HG03066 (cell line): Measurements from ENCODE around the gene TMEM39A.

Experiments
- ATAC-seq: cut with Tn5 transposase; IDR thresholded peaks from one replicate; pipeline ENCODE4 v1.9.1; 2021; ENCODE audit warnings: low read depth; ENCODE audit not compliant: unreplicated experiment

The TMEM39A gene

GRCh38 chr3:119401503-119402440 is 61.6 kb downstream of the TMEM39A start:
- peak; percentile 47 for ATAC-seq

- ATAC-seq, result peak; percentile 57
These were observed 62.3 kb downstream of the TMEM39A start for GRCh38 chr3:119401069-119401468.

GRCh38 chr3:119400466-119400865 is 62.9 kb downstream of the TMEM39A start:
- no peak for ATAC-seq

DNA sequence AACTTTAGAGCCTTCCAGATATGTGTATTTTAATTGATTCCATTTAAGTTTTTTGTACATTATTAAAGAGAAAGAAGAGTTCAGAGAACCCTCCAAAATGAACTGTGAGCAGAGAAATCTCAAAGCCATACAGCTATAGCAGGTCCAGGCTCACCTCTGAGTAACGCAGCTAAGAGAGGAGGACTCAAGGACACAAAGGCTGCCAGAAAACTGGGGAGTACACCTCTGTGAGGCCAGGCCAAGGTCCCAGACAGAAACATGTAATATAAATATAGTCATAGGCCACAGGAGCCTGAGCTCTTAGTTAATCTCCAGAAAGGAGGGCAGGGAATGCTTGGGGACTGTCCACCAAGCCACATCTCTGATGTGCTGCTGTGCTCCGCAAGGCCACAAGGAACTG is 66.5 kb downstream of the TMEM39A start:
- no peak for ATAC-seq

GRCh38 chr3:119395923-119396358 is 67.5 kb downstream of the TMEM39A start:
- ATAC-seq, result peak; percentile 72

DNA sequence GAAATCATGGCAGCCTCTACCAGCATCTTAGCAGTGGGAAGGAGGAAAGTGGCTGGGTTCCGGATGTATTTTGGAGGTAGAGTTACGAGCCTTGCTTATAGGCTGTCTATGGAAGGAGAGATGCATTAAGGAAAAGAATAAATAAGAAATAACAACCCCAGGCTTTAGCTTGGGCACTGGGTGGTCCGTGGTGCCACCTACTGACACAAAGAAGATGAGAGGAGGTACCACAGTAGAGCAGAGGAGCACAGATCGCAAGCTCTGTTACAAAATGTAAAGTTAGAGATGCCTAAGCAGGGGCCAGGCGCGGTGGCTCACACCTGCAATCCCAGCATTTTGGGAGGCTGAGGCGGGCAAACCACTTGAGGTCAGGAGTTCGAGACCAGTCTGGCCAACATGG is 74.8 kb downstream of the TMEM39A start:
- ATAC-seq, result no peak

- no peak for ATAC-seq
These were observed 81.3 kb downstream of the TMEM39A start for GRCh38 chr3:119382134-119382533.

DNA sequence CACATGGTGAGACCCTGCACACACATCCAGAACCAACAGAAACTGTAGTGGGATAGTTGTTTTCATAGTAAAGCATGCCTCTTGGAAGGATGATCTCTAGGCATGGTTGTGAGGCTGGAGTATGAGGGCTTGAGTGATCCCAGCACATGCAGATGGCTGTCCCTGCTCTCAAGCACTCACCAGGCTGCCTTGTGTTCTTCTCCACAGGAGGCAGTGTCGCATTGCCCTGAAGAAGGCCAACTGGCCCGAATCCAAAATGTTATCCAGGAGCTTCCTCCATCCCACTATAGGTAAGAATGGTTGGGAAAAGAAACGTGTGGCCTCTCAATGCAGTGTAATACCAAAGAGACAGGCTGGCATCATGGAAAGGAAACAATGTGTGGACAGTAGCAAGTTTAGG is 82.7 kb downstream of the TMEM39A start:
- no peak for ATAC-seq
